ENCODE measurements around the gene CIBAR2. TPM values are rescaled to one million over a fixed set of nuclear protein-coding genes. Genes with fewer than 3 reads are reported as not detected.

Gene CIBAR2
- total RNA-seq, 1 experiment from 2014 or later, result not detected

DNA sequence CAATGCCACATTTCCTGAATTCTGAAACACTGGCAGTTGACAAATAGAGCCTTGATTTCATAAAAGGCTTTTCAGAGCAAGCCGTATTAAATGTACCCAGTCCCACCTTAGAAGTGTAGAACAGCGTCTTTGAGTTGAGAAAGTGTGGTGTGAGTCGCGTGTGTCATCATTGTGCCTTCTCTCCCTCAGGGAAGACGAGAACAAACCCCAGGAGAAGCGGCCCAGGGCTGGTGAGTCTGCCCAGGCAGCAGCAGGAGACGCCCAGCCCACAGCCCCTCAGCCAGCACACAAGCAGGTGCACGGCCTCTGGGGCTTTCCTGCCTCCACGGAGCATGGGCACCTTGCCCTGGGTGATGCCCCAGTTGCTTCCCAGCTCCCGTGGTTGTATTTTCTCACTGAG lies 34.0 kb downstream of the CIBAR2 start:
- Histone ChIP-seq H2BK120ac (ENCODE audit: low read depth, low read length, poor library complexity, severe bottlenecking) (no peak overlapping the region), H4K5ac (ENCODE audit: insufficient read length, low read depth, low read length) (no peak overlapping the region), H2BK5ac (ENCODE audit: insufficient read length, low read length) (no peak overlapping the region), H3K79me2 (ENCODE audit: insufficient read depth, low read length) (no peaks in the 10 kb centered on the region), H3K56ac (ENCODE audit: insufficient read length, low read depth, low read length) (no peak overlapping the region), H3K9me3 (ENCODE audit: control insufficient read depth, low read depth, low read length) (no peaks in the 10 kb centered on the region), H3K27me3 (ENCODE audit: insufficient read depth, low read length) (peaks cover 11% of the 10 kb centered on the region; the same call in 1 of the 2 replicates), H3K4ac (ENCODE audit: low read depth, low read length) (no peak overlapping the region), H4K8ac (replicated peaks; ENCODE audit: insufficient read length, low read depth, low read length) (no peak overlapping the region), H3K4me1 (ENCODE audit: insufficient read depth, low read length) (no peaks in the 10 kb centered on the region; the same call in 1 of the 2 replicates), H4K20me1 (ENCODE audit: control insufficient read depth, insufficient read depth, insufficient read length) (no peaks in the 10 kb centered on the region), H4K91ac (ENCODE audit: insufficient read length, low read depth, low read length) (no peak overlapping the region), H3K14ac (ENCODE audit: insufficient read depth, low read length) (no peak overlapping the region), H3K27ac (ENCODE audit: insufficient read length, low read depth, low read length) (no peak overlapping the region), H3T11ph (ENCODE audit: low read length) (no peak overlapping the region), H2BK12ac (ENCODE audit: insufficient read length, low read depth, low read length) (no peak overlapping the region), H3K23ac (ENCODE audit: insufficient read length, low read depth, low read length) (no peak overlapping the region), H3K9ac (ENCODE audit: extremely low read depth, insufficient read length, low read length) (no peak overlapping the region), H3K23me2 (ENCODE audit: insufficient read length, low read depth, low read length, poor library complexity, severe bottlenecking) (peaks cover 8% of the 10 kb centered on the region), H2BK20ac (ENCODE audit: low read depth, low read length, poor library complexity, severe bottlenecking) (no peak overlapping the region), H2BK15ac (ENCODE audit: low read depth, low read length) (no peak overlapping the region), H2AK5ac (ENCODE audit: insufficient read length, low read length) (no peak overlapping the region), H2AFZ (ENCODE audit: low read length) (no peak overlapping the region), H3K4me2 (ENCODE audit: insufficient read depth, insufficient read length, low read length) (no peak overlapping the region), H3K79me1 (ENCODE audit: insufficient read depth, low read depth, low read length, poor library complexity, severe bottlenecking) (no peaks in the 10 kb centered on the region), H3K18ac (ENCODE audit: insufficient read length, low read depth, low read length) (no peak overlapping the region)
- Mint-ChIP-seq H3K27ac (no peak overlapping the region), H3K27me3 (ENCODE audit: low read depth) (peaks cover 82% of the 10 kb centered on the region), H3K4me3 (no peak overlapping the region), H3K36me3 (ENCODE audit: insufficient read depth in 1 of 3, low read depth in 3 of 3) (peaks cover 1 to 18% (median 10%) of the 10 kb centered on the region in 3 experiments; a peak in 5 of 7 replicates), H3K9me3 (no peaks in the 10 kb centered on the region), H3K4me1 (peaks cover 39 to 46% of the 10 kb centered on the region in 2 experiments)
- TF ChIP-seq, protein P1, sequence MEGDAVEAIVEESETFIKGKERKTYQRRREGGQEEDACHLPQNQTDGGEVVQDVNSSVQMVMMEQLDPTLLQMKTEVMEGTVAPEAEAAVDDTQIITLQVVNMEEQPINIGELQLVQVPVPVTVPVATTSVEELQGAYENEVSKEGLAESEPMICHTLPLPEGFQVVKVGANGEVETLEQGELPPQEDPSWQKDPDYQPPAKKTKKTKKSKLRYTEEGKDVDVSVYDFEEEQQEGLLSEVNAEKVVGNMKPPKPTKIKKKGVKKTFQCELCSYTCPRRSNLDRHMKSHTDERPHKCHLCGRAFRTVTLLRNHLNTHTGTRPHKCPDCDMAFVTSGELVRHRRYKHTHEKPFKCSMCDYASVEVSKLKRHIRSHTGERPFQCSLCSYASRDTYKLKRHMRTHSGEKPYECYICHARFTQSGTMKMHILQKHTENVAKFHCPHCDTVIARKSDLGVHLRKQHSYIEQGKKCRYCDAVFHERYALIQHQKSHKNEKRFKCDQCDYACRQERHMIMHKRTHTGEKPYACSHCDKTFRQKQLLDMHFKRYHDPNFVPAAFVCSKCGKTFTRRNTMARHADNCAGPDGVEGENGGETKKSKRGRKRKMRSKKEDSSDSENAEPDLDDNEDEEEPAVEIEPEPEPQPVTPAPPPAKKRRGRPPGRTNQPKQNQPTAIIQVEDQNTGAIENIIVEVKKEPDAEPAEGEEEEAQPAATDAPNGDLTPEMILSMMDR (conservative IDR thresholded peaks at IDR 0.05), result no peak
- no peak for DNase-seq
- WGBS (ENCODE audit: extremely low coverage, insufficient read length, low lambda C conversion rate), result no CpG with 5 or more reads among the region's 10 CpGs

Data from H9 (cell line).